ENCODE results near the gene S100A4.

DNA sequence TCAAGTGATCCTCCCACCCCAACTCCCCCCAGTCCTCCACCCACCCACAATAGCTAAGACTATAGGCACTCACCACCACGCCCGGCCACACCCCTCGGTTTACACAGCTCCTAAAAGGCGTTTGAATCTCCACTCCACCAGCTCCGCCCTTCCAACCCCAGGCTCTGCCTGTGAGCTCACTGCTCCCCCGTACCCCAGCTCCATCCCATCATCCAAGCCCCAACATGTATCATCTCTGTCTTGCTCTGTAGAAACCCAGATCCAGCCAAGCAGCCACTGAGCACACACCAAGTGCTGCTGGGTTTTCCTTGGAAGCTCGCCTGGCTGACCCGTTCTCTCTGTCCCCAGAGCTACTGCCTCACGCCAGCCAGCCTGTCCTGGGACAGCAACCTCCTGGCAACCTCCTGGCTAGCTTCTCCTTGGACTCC is 32.0 kb upstream of the S100A4 start:
- TF ChIP-seq POLR2AphosphoS5 (IDR thresholded peaks at IDR 0.05; ENCODE audit: low read depth, low read length): no peak
- TF ChIP-seq SIN3A (IDR thresholded peaks at IDR 0.05; ENCODE audit: borderline replicate concordance, insufficient read depth, low read length): no peak
